GM21360 (cell line): ENCODE measurements around the gene ANO2.

ENCODE experiments used
- ATAC-seq: cut with Tn5 transposase; IDR thresholded peaks from one replicate; pipeline ENCODE4 v1.9.1; 2021; ENCODE audit warnings: mild to moderate bottlenecking, moderate library complexity; ENCODE audit not compliant: unreplicated experiment

ANO2 gene

GRCh38 chr12:5921027-5921909, 23.8 kb downstream of the ANO2 start:
- no peak for ATAC-seq

DNA sequence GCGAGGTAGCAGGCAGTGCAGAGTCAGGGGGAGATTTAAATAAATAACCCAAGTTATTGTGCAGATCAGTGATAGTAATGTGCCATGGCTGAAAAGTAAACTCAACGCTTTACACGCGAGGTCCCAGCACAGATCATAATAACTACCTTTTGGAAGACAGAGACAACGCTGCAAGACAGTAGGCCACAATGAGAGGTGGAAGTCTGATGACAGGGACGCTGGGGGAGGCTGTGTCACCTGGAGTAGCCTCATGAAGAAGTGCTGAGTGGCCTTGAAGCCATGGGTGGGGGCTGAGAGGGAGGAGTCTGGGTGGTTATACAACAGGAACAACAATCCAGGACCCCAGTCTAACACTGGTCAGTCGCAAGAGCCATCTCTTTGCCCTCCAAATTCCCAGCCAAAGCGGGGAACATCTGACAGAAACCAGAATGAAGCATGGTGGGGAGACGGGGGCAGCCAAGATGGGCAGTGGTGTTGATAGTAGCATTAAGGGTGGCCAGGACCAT, 28.2 kb downstream of the ANO2 start:
- no peak for ATAC-seq

- ATAC-seq: no peak
Measured at GRCh38 chr12:5915511-5915910, 29.5 kb downstream of the ANO2 start.

- ATAC-seq: no peak
Measured at GRCh38 chr12:5914387-5915149, 30.5 kb downstream of the ANO2 start.

DNA sequence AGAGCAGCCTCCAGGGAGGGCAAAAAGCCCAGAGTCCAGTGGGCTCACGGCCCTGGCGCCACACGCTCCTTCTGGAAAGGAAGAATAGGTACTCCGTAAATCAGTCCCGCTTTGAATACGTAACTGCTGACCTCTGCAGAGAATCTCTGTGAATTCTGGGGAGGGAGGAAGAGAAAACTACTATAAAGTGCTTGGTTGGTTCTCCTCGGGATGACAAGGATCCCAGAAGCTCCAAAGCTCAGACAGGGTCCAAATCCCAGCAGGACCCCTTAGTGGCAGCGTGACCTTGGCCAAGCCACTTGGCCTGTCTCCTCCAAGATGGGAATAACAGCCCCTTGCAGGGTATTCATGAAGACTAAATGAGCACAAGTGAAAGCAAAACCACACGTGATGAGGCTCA, 31.7 kb downstream of the ANO2 start:
- no peak for ATAC-seq

DNA sequence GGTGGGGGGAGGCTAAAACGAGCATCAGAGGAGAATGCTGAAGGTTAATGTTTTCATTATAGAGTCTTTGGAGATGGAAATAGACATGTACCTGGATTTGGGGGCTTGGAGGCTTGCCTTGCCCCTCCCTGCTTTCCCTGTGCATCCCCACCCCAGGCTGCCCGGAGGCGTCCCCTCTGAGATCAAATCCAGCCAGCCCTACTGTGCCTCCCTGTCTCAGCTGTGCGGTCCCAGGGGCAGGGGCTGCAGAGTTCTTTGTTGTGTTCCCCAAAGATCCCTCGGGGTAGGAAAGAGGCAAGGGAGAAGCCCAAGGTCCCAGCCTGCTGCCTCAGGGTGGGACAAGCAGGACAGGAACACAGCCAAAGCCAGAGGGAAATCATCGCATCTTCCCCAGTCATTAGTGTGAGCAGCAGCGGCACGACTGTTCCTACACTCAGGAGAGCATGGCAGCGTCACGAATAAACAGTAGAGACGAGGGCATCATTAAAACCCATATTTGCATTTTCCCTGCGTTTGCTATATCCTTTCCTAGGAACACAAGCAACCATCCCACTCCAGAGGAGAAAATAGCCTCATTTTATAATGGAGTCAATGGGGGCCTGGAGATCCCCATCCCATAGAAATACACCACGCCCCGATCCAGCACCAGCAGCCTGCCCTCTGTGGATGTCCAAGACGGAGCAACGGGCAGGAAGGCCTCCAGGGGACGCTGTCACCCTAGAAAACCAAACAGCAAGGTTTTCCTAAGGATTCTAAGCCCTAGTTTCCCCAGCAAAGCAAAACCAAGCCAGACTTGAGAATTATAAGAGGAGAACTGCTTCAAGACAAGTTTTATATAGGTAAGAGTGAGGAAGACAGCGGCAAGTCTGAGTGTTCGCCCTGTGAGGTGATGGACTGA, 32.4 kb downstream of the ANO2 start:
- no peak for ATAC-seq

- ATAC-seq: no peak
Measured at GRCh38 chr12:5912011-5912410, 33.0 kb downstream of the ANO2 start.

DNA sequence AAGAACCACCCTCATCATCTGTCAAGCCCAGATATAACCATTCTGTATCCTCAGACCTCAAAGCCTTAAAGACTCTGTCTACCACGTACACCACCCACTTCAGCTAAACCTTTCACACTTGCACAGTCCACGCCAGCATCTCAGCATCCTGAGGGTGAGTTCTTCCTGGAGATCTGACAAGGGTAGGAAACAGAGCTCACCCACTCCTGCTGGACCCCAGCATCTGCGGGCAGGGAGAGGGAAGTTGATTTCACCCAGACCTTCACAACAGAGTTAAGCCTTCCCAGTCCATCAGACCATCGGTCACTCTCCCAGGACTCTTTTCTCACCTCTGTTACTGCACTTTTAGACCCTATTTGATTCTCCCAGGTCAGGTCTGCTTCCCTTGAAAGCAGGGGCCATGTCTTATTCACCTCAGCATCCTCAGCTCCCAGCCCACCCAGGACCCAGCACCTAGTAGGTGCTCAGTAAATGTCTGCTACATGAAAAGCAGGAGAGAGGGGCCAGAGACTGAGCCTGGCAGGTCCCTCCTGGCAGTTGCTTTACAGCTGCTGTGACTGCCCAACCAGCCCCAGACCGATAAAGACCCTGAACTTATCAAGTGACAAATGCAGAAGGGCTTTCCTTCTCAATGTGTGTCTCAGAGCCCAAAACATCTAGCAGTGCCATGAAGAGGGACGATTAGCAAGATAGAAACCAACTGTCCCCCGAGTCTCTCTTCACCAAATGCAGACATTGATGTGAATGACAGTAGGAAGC, 34.1 kb downstream of the ANO2 start:
- ATAC-seq: no peak

GRCh38 chr12:5909560-5909959, 35.5 kb downstream of the ANO2 start:
- ATAC-seq: no peak

GRCh38 chr12:5908251-5908650, 36.8 kb downstream of the ANO2 start:
- no peak for ATAC-seq

- no peak for ATAC-seq
Measured at GRCh38 chr12:5907807-5908206, 37.3 kb downstream of the ANO2 start.

DNA sequence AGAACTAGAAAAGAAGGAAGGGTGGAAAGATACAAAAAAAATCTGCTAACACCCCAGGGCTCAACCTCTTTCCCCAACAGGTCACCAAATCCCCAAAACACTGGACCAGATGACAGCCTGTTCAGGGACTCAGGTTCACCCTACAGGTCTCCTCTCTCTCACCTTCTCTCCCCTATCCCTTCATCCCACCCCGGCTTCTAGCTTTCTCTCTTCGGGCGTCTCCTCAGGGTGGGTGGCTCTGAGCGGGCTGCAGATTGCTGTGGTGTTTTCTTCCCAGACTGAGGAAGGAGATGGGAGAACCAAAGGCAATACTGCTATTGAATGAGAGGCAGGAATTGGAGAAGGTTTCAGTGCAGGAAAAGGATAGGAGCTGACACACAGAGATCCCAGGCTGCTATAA, 39.3 kb downstream of the ANO2 start:
- no peak for ATAC-seq

GRCh38 chr12:5904969-5905368, 40.1 kb downstream of the ANO2 start:
- no peak for ATAC-seq

- no peak for ATAC-seq
Measured at GRCh38 chr12:5904441-5904840, 40.6 kb downstream of the ANO2 start.

DNA sequence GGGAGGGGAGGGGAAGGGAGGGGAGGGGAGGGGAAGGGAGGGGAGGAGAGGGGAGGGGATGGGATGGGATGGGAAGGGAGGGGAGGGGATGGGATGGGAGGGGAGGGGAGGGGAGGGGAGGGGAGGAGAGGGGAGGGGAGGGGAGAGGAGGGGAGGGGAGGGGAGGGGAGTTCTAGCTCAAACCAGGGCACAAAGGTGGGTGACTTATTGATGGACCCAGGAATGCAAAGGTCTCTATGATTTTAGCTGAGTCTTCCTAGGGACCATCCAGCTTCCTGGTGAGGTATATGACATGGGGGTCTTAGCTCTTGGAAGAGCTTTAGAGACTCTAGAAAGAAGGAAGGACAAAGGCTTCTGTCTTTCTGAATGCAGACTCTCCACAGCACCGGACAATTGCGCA, 42.3 kb downstream of the ANO2 start:
- ATAC-seq: no peak

GRCh38 chr12:5901416-5901815, 43.6 kb downstream of the ANO2 start:
- no peak for ATAC-seq

DNA sequence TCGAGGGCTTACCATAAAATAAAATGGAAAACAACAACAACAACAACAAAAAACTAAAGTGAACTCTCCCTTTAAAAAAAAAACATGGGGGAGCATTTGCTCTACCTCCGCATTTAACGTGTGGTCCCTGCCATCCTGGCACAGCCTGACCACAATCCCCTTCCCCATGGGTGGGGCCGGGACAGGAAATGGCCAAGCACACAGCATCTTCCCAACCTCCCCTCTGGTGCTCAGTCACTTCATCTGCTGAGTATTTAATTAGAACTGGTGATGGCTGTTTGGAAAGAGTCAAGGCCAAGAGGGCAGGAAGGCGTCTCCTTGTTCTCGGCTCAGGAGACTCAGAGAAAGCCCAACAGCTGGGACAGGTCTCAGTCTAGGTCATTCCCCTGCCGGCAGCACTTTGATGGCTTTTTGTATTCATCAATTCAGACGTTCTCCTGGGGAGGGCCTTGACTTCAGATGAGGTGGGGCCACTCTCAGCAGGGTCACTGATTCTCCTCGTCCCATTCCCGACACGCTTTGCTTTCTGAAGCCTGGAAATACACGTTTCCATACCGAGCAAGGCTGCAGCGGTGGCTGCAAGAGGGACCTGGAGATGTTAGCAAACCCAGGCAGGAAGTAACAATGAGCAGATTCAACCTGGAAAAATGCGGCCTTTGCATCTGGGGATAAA, 44.4 kb downstream of the ANO2 start:
- ATAC-seq: no peak

DNA sequence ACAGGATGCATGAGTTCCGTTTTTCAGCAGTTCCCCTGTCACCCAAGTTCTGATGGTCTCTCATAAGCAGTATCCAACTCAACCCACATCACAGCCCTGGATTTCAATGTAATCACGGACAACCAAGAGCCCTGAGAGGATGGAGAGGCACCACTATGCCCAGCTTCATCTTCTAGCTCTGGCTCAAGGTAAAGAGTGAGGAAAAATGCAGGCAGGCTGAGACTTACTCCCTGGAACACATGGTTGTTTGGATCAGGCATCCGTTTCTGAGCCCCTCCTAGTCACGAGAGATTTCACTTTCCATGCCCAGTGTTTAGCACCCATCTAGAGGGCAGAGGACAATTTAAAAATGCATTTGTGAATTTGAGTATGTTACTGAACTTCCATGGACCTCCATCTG, 45.0 kb downstream of the ANO2 start:
- ATAC-seq: no peak

GRCh38 chr12:5899675-5900074, 45.4 kb downstream of the ANO2 start:
- ATAC-seq: no peak

DNA sequence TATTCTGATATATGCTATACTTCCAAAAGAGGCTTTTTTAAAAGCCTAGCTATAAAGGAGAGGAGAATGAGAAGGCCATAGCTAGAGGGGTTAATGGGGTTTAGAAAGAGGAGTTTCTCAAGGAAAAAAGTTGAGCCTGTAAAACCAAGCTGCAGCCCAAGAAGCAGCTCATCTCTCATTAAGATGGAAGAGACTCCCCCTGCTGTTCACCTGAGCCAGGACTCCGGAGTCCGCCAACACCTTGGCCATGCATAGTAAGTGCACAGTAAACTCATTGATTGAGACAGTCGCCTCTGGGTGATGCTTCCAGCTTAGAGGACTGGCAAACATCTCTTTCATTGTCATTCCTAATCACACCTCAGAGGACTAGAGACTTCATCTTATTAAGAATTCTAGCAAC, 46.2 kb downstream of the ANO2 start:
- no peak for ATAC-seq
